Astrocyte (in vitro differentiated cells and primary cell): ENCODE results near the gene RNF150. TPM values are rescaled to one million over a fixed set of nuclear protein-coding genes. Genes with fewer than 3 reads are reported as not detected.

ENCODE experiments used
- DNase-seq: peaks from one replicate; pipeline ENCODE4 v3.0.0-alpha.2; 2010; ENCODE audit warnings: low read depth
- FAIRE-seq: peaks from 2 replicates; lab custom pipeline; 2011; peaks lifted over from hg19 to GRCh38; lab: Jason Lieb, UNC
- H2AFZ ChIP-seq: 2 replicates; pipeline ENCODE4 v1.6.0; 2012; ENCODE audit warnings: low read depth, low read length, inconsistent platforms
- H3K27ac ChIP-seq: 2 replicates; pipeline ENCODE4 v1.5.1; 2011; ENCODE audit warnings: low read depth, low read length, inconsistent platforms
- H3K27me3 ChIP-seq: 2 replicates; pipeline ENCODE4 v1.6.0; 2011; ENCODE audit warnings: low read length, inconsistent platforms; ENCODE audit not compliant: insufficient read depth
- H3K36me3 ChIP-seq: 2 replicates; pipeline ENCODE4 v1.5.1; 2011; ENCODE audit warnings: low read length, inconsistent platforms; ENCODE audit not compliant: insufficient read depth
- H3K4me1 ChIP-seq: 2 replicates; pipeline ENCODE4 v1.5.1; 2011; ENCODE audit warnings: low read length, inconsistent platforms; ENCODE audit not compliant: insufficient read depth
- H3K4me2 ChIP-seq: 2 replicates; pipeline ENCODE4 v1.6.0; 2012; ENCODE audit warnings: low read length, inconsistent platforms
- H3K4me3 ChIP-seq: 2 replicates; pipeline ENCODE4 v1.5.1; 2011; ENCODE audit warnings: low read depth, mild to moderate bottlenecking, low read length, inconsistent platforms; ENCODE audit not compliant: insufficient read depth
- H3K79me2 ChIP-seq: 2 replicates; pipeline ENCODE4 v1.6.0; 2012; ENCODE audit warnings: mild to moderate bottlenecking, low read length, inconsistent platforms; ENCODE audit not compliant: insufficient read depth
- H3K9ac ChIP-seq: 2 replicates; pipeline ENCODE4 v1.6.0; 2012; ENCODE audit warnings: mild to moderate bottlenecking, low read length, inconsistent platforms
- H3K9me3 ChIP-seq: 2 replicates; pipeline ENCODE4 v1.5.1; 2012; ENCODE audit warnings: low read depth, mild to moderate bottlenecking, low read length, inconsistent platforms; ENCODE audit not compliant: insufficient read depth
- H4K20me1 ChIP-seq: 2 replicates; pipeline ENCODE4 v1.6.0; 2012; ENCODE audit warnings: low read length, inconsistent platforms; ENCODE audit not compliant: insufficient read depth
- H3K27ac Mint-ChIP-seq: one replicate; pipeline ENCODE4 v1.8.0; 2021; ENCODE audit warnings: mild to moderate bottlenecking, mixed read lengths; ENCODE audit not compliant: unreplicated experiment
- H3K27me3 Mint-ChIP-seq: one replicate; pipeline ENCODE4 v1.8.0; 2021; ENCODE audit warnings: low read depth, mixed read lengths; ENCODE audit not compliant: unreplicated experiment
- H3K36me3 Mint-ChIP-seq: one replicate; pipeline ENCODE4 v1.8.0; 2021; ENCODE audit warnings: low read depth, mixed read lengths; ENCODE audit not compliant: unreplicated experiment
- H3K4me1 Mint-ChIP-seq: one replicate; pipeline ENCODE4 v1.8.0; 2021; ENCODE audit warnings: low read depth, mixed read lengths; ENCODE audit not compliant: unreplicated experiment
- H3K4me3 Mint-ChIP-seq: one replicate; pipeline ENCODE4 v1.8.0; 2021; ENCODE audit warnings: mild to moderate bottlenecking, moderate library complexity, mixed read lengths; ENCODE audit not compliant: unreplicated experiment
- H3K9me3 Mint-ChIP-seq: one replicate; pipeline ENCODE4 v1.8.0; 2021; ENCODE audit warnings: mild to moderate bottlenecking, mixed read lengths; ENCODE audit not compliant: unreplicated experiment
- CTCF ChIP-seq: IDR thresholded peaks from 2 replicates; pipeline ENCODE4 v1.5.1; 2011; ENCODE audit warnings: low read depth, mild to moderate bottlenecking, inconsistent platforms, low read length, moderate library complexity; ENCODE audit not compliant: insufficient read depth
- EZH2 ChIP-seq: IDR thresholded peaks from 2 replicates; pipeline ENCODE4 v1.6.1; 2012; ENCODE audit warnings: mild to moderate bottlenecking, low read length, inconsistent platforms; ENCODE audit not compliant: insufficient read depth
- total RNA-seq: library from RNA; stranded (reverse); gene quantifications from 2 replicates; pipeline ENCODE4 v1.2.1, GENCODE V29; 2021

Gene RNF150
- total RNA-seq, 1 donor from 2014 or later, result 5.2 TPM

GRCh38 chr4:140877781-140878180 lies 255.5 kb downstream of the RNF150 start:
- H3K79me2 ChIP-seq, result no peaks in the 10 kb centered on the region
- H4K20me1 ChIP-seq, result no peaks in the 10 kb centered on the region
- H3K27ac ChIP-seq, result no peak overlapping the region
- no peaks in the 10 kb centered on the region for H3K27me3 ChIP-seq
- peak; percentile 64 for DNase-seq
- Mint-ChIP-seq H3K9me3 (peaks cover 12% of the 10 kb centered on the region), H3K4me3 (no peak overlapping the region), H3K27ac (no peak overlapping the region), H3K27me3 (no peaks in the 10 kb centered on the region), H3K36me3 (peaks cover 2% of the 10 kb centered on the region), H3K4me1 (peaks cover 5% of the 10 kb centered on the region)
- H3K4me3 ChIP-seq, result no peak overlapping the region
- H3K4me2 ChIP-seq, result no peak overlapping the region
- TF ChIP-seq EZH2 (no peak), CTCF (no peak)
- H3K36me3 ChIP-seq, result no peaks in the 10 kb centered on the region
- FAIRE-seq, result no peak
- H3K4me1 ChIP-seq, result no peaks in the 10 kb centered on the region
- no peak overlapping the region for H2AFZ ChIP-seq
- no peaks in the 10 kb centered on the region for H3K9me3 ChIP-seq
- no peak overlapping the region for H3K9ac ChIP-seq

GRCh38 chr4:140876615-140877364 lies 256.5 kb downstream of the RNF150 start:
- Histone ChIP-seq H3K36me3 (no peaks in the 10 kb centered on the region), H3K4me1 (no peaks in the 10 kb centered on the region), H4K20me1 (no peaks in the 10 kb centered on the region), H3K27me3 (no peaks in the 10 kb centered on the region), H3K27ac (no peak overlapping the region), H3K9me3 (no peaks in the 10 kb centered on the region), H3K4me3 (no peak overlapping the region), H3K4me2 (peak overlapping the region; percentile 20), H2AFZ (no peak overlapping the region), H3K9ac (no peak overlapping the region), H3K79me2 (no peaks in the 10 kb centered on the region)
- Mint-ChIP-seq H3K4me3 (no peak overlapping the region), H3K9me3 (peaks cover 10% of the 10 kb centered on the region), H3K4me1 (peaks cover 5% of the 10 kb centered on the region), H3K36me3 (no peaks in the 10 kb centered on the region), H3K27ac (peak overlapping the region; percentile 14), H3K27me3 (no peaks in the 10 kb centered on the region)
- peak; percentile 72 for DNase-seq
- FAIRE-seq, result no peak
- TF ChIP-seq EZH2, result no peak
- TF ChIP-seq CTCF, result no peak

- Histone ChIP-seq H3K4me1 (no peaks in the 10 kb centered on the region), H3K9me3 (no peaks in the 10 kb centered on the region), H4K20me1 (no peaks in the 10 kb centered on the region), H3K4me3 (no peak overlapping the region), H2AFZ (no peak overlapping the region), H3K9ac (no peak overlapping the region), H3K27me3 (no peaks in the 10 kb centered on the region), H3K79me2 (no peaks in the 10 kb centered on the region), H3K36me3 (no peaks in the 10 kb centered on the region), H3K4me2 (no peak overlapping the region), H3K27ac (no peak overlapping the region)
- H3K27ac Mint-ChIP-seq, result no peak overlapping the region
- H3K4me1 Mint-ChIP-seq, result peaks cover 5% of the 10 kb centered on the region
- FAIRE-seq (peak; percentile 47), DNase-seq (no peak)
- H3K36me3 Mint-ChIP-seq, result no peaks in the 10 kb centered on the region
- no peaks in the 10 kb centered on the region for H3K27me3 Mint-ChIP-seq
- H3K4me3 Mint-ChIP-seq, result no peak overlapping the region
- H3K9me3 Mint-ChIP-seq, result peaks cover 7% of the 10 kb centered on the region
- TF ChIP-seq EZH2 (no peak), CTCF (no peak)
Observed at GRCh38 chr4:140875746-140876452, 257.4 kb downstream of the RNF150 start.
